GM06990 (cell line): ENCODE measurements around the gene IHH.

Experiments
- DNase-seq: peaks from one replicate; pipeline ENCODE4 v3.0.0-alpha.2; 2011; ENCODE audit not compliant: insufficient read length; ENCODE audit errors: extremely low read depth
- H3K27me3 ChIP-seq: replicated peaks from 2 replicates; pipeline ENCODE4 v1.6.0; 2011; ENCODE audit warnings: low read length; ENCODE audit not compliant: control insufficient read depth, insufficient read depth
- H3K36me3 ChIP-seq: 2 replicates; pipeline ENCODE4 v1.5.1; 2011; ENCODE audit warnings: low read length; ENCODE audit not compliant: control insufficient read depth, insufficient read depth
- H3K4me3 ChIP-seq: replicated peaks from 2 replicates; pipeline ENCODE4 v1.5.1; 2011; ENCODE audit warnings: low read depth, mild to moderate bottlenecking, control low read depth, low read length
- CTCF ChIP-seq: IDR thresholded peaks from 2 replicates; pipeline ENCODE4 v1.5.1; 2011; ENCODE audit warnings: low read length, control low read depth, mild to moderate bottlenecking, inconsistent platforms; ENCODE audit not compliant: insufficient read depth, poor library complexity, severe bottlenecking

Gene IHH

GRCh38 chr2:219060821-219061791, at the start of gene IHH:
TSS of gene IHH (minus strand) at chr2:219060921. CDS start at chr2:219060467, 454 bp downstream.
- Histone ChIP-seq H3K4me3 (no peak within 1 kb of the TSS), H3K36me3 (no peaks in the 10 kb centered on the region), H3K27me3 (no peaks in the 10 kb centered on the region; the same call in 1 of the 2 replicates)
- no peak for DNase-seq
- no peak for TF ChIP-seq CTCF

- DNase-seq, result no peak
- TF ChIP-seq CTCF, result no peak
- Histone ChIP-seq H3K27me3 (no peaks in the 10 kb centered on the region), H3K36me3 (no peaks in the 10 kb centered on the region), H3K4me3 (no peak overlapping the region)
Measured at GRCh38 chr2:219109471-219109870, 48.8 kb upstream of the IHH start.

GRCh38 chr2:219107758-219108157, 47.0 kb upstream of the IHH start:
- DNase-seq, result no peak
- TF ChIP-seq CTCF, result no peak
- Histone ChIP-seq H3K27me3 (no peaks in the 10 kb centered on the region), H3K36me3 (no peaks in the 10 kb centered on the region), H3K4me3 (no peak overlapping the region)

- no peak for DNase-seq
- Histone ChIP-seq H3K4me3 (no peak overlapping the region), H3K36me3 (no peaks in the 10 kb centered on the region), H3K27me3 (no peaks in the 10 kb centered on the region)
- no peak for TF ChIP-seq CTCF
Measured at GRCh38 chr2:219106251-219106650, 45.5 kb upstream of the IHH start.

GRCh38 chr2:219104107-219105035, 43.6 kb upstream of the IHH start:
- Histone ChIP-seq H3K36me3 (no peaks in the 10 kb centered on the region), H3K27me3 (no peaks in the 10 kb centered on the region), H3K4me3 (no peak overlapping the region)
- DNase-seq, result no peak
- TF ChIP-seq CTCF, result peak; percentile 92
